Measurements from ENCODE around the gene HPCAL4. TPM values are rescaled to one million over a fixed set of nuclear protein-coding genes. Genes with fewer than 3 reads are reported as not detected.

Gene HPCAL4
- total and polyA plus RNA-seq, 10 of the 15 experiments (the other 5 are each of a cell fraction or from before 2014, with no cell fraction given) = 0.05 to 0.18 (median 0.06) TPM; not detected in 5

DNA sequence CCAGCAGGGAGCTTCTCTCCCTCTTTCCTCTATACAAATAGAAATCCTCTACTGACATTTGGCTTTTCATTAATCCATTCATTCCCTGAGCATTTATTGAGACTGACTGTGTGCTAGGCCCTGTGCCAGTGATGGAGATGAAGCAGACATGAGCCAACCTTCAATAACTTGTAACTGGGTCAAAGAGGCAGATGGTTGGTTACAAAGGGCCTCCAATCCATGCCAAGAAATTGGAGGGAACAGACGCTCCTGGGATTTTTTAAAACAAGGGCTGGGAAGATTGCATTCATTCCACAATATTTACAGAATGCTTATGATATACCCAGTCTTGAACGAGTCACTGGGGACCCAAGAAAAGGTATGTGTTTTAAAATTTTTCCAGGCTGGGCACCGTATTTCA is 6.2 kb downstream of the HPCAL4 start:
- Histone ChIP-seq H3K79me2 (ENCODE audit: control insufficient read depth, insufficient read depth, low read length) (no peaks in the 10 kb centered on the region), H3K9ac (ENCODE audit: control insufficient read depth, insufficient read depth, low read length) (no peak overlapping the region), H3K4me1 (ENCODE audit: control insufficient read depth, insufficient read depth, low read length) (no peaks in the 10 kb centered on the region), H3K9me3 (replicated peaks; ENCODE audit: control insufficient read depth, insufficient read depth, low read length) (no peaks in the 10 kb centered on the region), H3K36me3 (ENCODE audit: control insufficient read depth in 2 of 2, insufficient read depth in 2 of 2, low read length in 1 of 2) (no peaks in the 10 kb centered on the region), H4K20me1 (ENCODE audit: control insufficient read depth, insufficient read depth) (no peaks in the 10 kb centered on the region), H3K27me3 (replicated peaks in 1 of 2; ENCODE audit: control insufficient read depth in 2 of 2, insufficient read depth in 2 of 2, low read length in 1 of 2) (peaks cover 4 to 7% of the 10 kb centered on the region in 2 experiments), H2AFZ (ENCODE audit: control insufficient read depth, low read depth, low read length) (no peak overlapping the region), H3K27ac (ENCODE audit: control insufficient read depth, insufficient read depth) (no peak overlapping the region), H3K4me3 (no peak overlapping the region), H3K4me2 (ENCODE audit: control insufficient read depth, insufficient read depth) (no peak overlapping the region)
- intact Hi-C loops (cut with micrococcal nuclease; ENCODE audit: unreplicated experiment) (no loop called here), in situ Hi-C loops (cut with MboI) (no loop called here)
- no peak for ATAC-seq
- 20% methylated on average over 3 of the region's 3 CpGs for WGBS (ENCODE audit: insufficient coverage, insufficient replicate concordance, low lambda C conversion rate, missing lambda C conversion rate)
- no TSS peak for BruUV-seq (replicated peaks)
- SMC1A ChIA-PET (ENCODE audit: uncharacterized antibody, unreplicated experiment) = no interaction called here
- TF ChIP-seq TAF1 (IDR thresholded peaks at IDR 0.05; ENCODE audit: borderline replicate concordance, low read depth, low read length) (no peak), SMARCA5 (IDR thresholded peaks at IDR 0.05) (no peak), CHD4 (IDR thresholded peaks at IDR 0.05) (no peak), PAX8 (IDR thresholded peaks at IDR 0.05) (no peak), POU2F2 (IDR thresholded peaks at IDR 0.05; ENCODE audit: borderline replicate concordance, low read depth, low read length) (no peak), HDGF (IDR thresholded peaks at IDR 0.05) (no peak), SREBF2 (IDR thresholded peaks at IDR 0.05; ENCODE audit: low read length) (no peak), POLR2A (IDR thresholded peaks at IDR 0.05; ENCODE audit: low read depth, low read length) (no peak), BACH1 (IDR thresholded peaks at IDR 0.05; ENCODE audit: borderline replicate concordance) (no peak), JUNB (IDR thresholded peaks at IDR 0.05) (no peak)
- TF ChIP-seq, protein P1, sequence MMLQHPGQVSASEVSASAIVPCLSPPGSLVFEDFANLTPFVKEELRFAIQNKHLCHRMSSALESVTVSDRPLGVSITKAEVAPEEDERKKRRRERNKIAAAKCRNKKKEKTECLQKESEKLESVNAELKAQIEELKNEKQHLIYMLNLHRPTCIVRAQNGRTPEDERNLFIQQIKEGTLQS (IDR thresholded peaks at IDR 0.05; ENCODE audit: borderline replicate concordance, extremely low read depth, low read depth, low read length) = no peak
- TF ChIP-seq, protein P2, sequence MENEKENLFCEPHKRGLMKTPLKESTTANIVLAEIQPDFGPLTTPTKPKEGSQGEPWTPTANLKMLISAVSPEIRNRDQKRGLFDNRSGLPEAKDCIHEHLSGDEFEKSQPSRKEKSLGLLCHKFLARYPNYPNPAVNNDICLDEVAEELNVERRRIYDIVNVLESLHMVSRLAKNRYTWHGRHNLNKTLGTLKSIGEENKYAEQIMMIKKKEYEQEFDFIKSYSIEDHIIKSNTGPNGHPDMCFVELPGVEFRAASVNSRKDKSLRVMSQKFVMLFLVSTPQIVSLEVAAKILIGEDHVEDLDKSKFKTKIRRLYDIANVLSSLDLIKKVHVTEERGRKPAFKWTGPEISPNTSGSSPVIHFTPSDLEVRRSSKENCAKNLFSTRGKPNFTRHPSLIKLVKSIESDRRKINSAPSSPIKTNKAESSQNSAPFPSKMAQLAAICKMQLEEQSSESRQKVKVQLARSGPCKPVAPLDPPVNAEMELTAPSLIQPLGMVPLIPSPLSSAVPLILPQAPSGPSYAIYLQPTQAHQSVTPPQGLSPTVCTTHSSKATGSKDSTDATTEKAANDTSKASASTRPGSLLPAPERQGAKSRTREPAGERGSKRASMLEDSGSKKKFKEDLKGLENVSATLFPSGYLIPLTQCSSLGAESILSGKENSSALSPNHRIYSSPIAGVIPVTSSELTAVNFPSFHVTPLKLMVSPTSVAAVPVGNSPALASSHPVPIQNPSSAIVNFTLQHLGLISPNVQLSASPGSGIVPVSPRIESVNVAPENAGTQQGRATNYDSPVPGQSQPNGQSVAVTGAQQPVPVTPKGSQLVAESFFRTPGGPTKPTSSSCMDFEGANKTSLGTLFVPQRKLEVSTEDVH (IDR thresholded peaks at IDR 0.05; ENCODE audit: low read depth, partially characterized antibody) = no peak
- TF ChIP-seq, protein P3, sequence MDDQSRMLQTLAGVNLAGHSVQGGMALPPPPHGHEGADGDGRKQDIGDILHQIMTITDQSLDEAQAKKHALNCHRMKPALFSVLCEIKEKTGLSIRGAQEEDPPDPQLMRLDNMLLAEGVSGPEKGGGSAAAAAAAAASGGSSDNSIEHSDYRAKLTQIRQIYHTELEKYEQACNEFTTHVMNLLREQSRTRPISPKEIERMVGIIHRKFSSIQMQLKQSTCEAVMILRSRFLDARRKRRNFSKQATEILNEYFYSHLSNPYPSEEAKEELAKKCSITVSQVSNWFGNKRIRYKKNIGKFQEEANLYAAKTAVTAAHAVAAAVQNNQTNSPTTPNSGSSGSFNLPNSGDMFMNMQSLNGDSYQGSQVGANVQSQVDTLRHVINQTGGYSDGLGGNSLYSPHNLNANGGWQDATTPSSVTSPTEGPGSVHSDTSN (IDR thresholded peaks at IDR 0.05; ENCODE audit: insufficient replicate concordance, low read depth, low read length) = no peak
- CTCF ChIA-PET = no interaction called here
- FAIRE-seq = no peak
- RAD21 ChIA-PET (ENCODE audit: unreplicated experiment) = no interaction called here
- POLR2A ChIA-PET = no interaction called here
- no peak for DNase-seq (ENCODE audit: low read depth, low spot score)

All from GM12878 (cell line).